Measurements from ENCODE around the gene C1QTNF7. TPM values are rescaled to one million over a fixed set of nuclear protein-coding genes. Genes with fewer than 3 reads are reported as not detected.

C1QTNF7 gene
- total and polyA plus RNA-seq, 12 donors, result 0.30 to 2.7 (median 1.5) TPM

GRCh38 chr4:15392053-15392805, 35.6 kb upstream of the C1QTNF7 start:
- H3K27me3 ChIP-seq, result no peaks in the 10 kb centered on the region
- H3K36me3 ChIP-seq, result no peaks in the 10 kb centered on the region
- no peaks in the 10 kb centered on the region for H3K9me3 ChIP-seq
- peaks cover 0 to 12% (median 0%) of the 10 kb centered on the region in 9 donors for H3K4me1 ChIP-seq
- no peak overlapping the region for H3K27ac ChIP-seq
- TF ChIP-seq CTCF (IDR thresholded peaks at IDR 0.05), result no peak
- no peak overlapping the region for H3K4me3 ChIP-seq
- DNase-seq (no peak), ATAC-seq (no peak)
- intact Hi-C loops (cut with DNase I), result loop anchor here in 4 of 10 donors (10.0 kb wide), 1 partner anchor 157 kb away; no protein-coding TSS in a partner anchor
- 85% methylated on average over 8 of the region's 8 CpGs for WGBS, 2 donors

- peak overlapping the region in 1 of 10 donors; percentile 58 for H3K27ac ChIP-seq
- ATAC-seq (peak in 3 of 8 donors; percentile 9 to 39 (median 10)), DNase-seq (no peak)
- H3K27me3 ChIP-seq, result no peaks in the 10 kb centered on the region
- peaks cover 0 to 22% (median 6%) of the 10 kb centered on the region in 9 donors for H3K4me1 ChIP-seq
- WGBS, 2 donors, result 83 to 88% methylated on average over 4 of the region's 4 CpGs
- H3K4me3 ChIP-seq, result no peak overlapping the region
- no peaks in the 10 kb centered on the region for H3K9me3 ChIP-seq
- H3K36me3 ChIP-seq, result no peaks in the 10 kb centered on the region
- no peak for TF ChIP-seq CTCF (IDR thresholded peaks at IDR 0.05)
- intact Hi-C loops (cut with DNase I), result loop anchor here in 7 of 10 donors (5.0 to 10.0 kb wide), 3 partner anchors 153 to 161 kb away; no protein-coding TSS in a partner anchor
These were observed 32.5 kb upstream of the C1QTNF7 start for GRCh38 chr4:15395311-15395710.

DNA sequence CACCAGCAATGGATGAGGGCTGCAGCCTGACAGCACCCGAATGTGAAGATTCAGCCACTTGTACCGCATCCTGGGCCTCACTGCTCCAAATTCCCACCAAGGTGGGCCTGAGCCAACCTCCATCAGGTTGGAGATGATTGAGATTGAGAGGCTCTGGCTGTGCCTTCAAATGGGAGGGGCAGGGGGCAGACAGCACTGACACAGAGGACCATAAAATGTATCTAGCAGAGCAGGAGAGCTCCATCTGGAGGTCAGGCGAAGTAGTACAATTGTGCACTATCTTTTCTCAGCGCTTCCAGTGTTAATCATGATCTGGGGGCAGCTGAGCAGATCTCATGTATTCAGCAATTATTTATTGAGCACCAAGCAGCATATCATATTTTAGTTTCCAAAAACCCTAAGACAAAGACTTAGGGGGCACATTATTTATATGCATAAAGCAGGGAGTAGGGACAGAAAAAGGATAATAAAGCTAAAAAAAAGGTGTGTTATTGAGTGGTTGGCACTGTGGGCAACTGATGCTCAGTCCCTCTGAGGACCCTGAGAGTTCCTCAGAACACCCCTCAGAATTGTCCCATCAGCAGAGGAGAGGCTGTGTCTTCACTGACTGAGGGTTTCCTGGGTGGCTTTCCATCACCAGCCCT, 31.6 kb upstream of the C1QTNF7 start:
- DNase-seq (no peak), ATAC-seq (peak in 2 of 8 donors; percentile 36 to 47)
- H3K4me1 ChIP-seq, result peaks cover 0 to 32% (median 15%) of the 10 kb centered on the region in 9 donors
- peak overlapping the region in 1 of 10 donors; percentile 58 for H3K27ac ChIP-seq
- no peak overlapping the region for H3K4me3 ChIP-seq
- no peaks in the 10 kb centered on the region for H3K9me3 ChIP-seq
- intact Hi-C loops (cut with DNase I), result loop anchor here in 8 of 10 donors (2.0 to 10.0 kb wide), 4 partner anchors 154 to 161 kb away; no protein-coding TSS in a partner anchor
- H3K27me3 ChIP-seq, result no peaks in the 10 kb centered on the region
- TF ChIP-seq CTCF (IDR thresholded peaks at IDR 0.05), result peak; percentile 25 to 80 (median 64)
- H3K36me3 ChIP-seq, result no peaks in the 10 kb centered on the region
- 65 to 66% methylated on average over 4 of the region's 4 CpGs for WGBS, 2 donors

GRCh38 chr4:15398001-15398400, 29.8 kb upstream of the C1QTNF7 start:
- intact Hi-C loops (cut with DNase I), result loop anchor here in 7 of 10 donors (5.0 to 10.0 kb wide), 3 partner anchors 156 to 163 kb away; no protein-coding TSS in a partner anchor
- no peak for TF ChIP-seq CTCF (IDR thresholded peaks at IDR 0.05)

More at GRCh38 chr4:15398001-15398400, 29.8 kb upstream of the C1QTNF7 start:
- H3K9me3 ChIP-seq, result no peaks in the 10 kb centered on the region
- H3K27me3 ChIP-seq, result no peaks in the 10 kb centered on the region
- H3K36me3 ChIP-seq, result no peaks in the 10 kb centered on the region
- H3K27ac ChIP-seq, result no peak overlapping the region
- peaks cover 0 to 36% (median 18%) of the 10 kb centered on the region in 9 donors for H3K4me1 ChIP-seq
- H3K4me3 ChIP-seq, result no peak overlapping the region
- ATAC-seq (no peak), DNase-seq (no peak)
- WGBS, 2 donors, result 66 to 81% methylated on average over 3 of the region's 3 CpGs
